GM12878 (cell line): ENCODE data around the gene CHST15. TPM values are rescaled to one million over a fixed set of nuclear protein-coding genes. Genes with fewer than 3 reads are reported as not detected.

Source experiments
- ATAC-seq: fragments of 200-7000 bp; cut with Tn5 transposase; 3 replicates; pipeline ENCODE4 v1.9.1; 2020; ENCODE audit warnings: mild to moderate bottlenecking, moderate library complexity
- BruUV-seq: library from RNA; stranded (reverse); fragments of 400-500 nt; replicated peaks from 2 replicates; lab custom pipeline; 2021; lab: Mats Ljungman, UMichigan
- CTCF ChIA-PET: fragments of 300-600 bp; sonication (Branson Sonifier 250); formaldehyde crosslinking; extraction: SDS; loops from one replicate; lab custom pipeline; 2021; ENCODE audit warnings: inconsistent platforms; lab: Yijun Ruan, JAX
- POLR2A ChIA-PET: fragments of 350-600 bp; formaldehyde crosslinking; extraction: SDS; loops from one replicate; lab custom pipeline; 2021; ENCODE audit warnings: inconsistent platforms; lab: Charles Lee
- RAD21 ChIA-PET: fragments of 300-600 bp; sonication (Branson Sonifier 250); formaldehyde crosslinking; loops from one replicate; lab custom pipeline; 2023; ENCODE audit warnings: antibody characterized with exemption; ENCODE audit not compliant: unreplicated experiment; lab: Charles Lee
- SMC1A ChIA-PET: fragments of 300-600 bp; sonication (Branson Sonifier 250); formaldehyde crosslinking; loops from one replicate; lab custom pipeline; 2023; ENCODE audit not compliant: unreplicated experiment, uncharacterized antibody; lab: Charles Lee
- DNase-seq: peaks from one replicate; pipeline ENCODE4 v3.0.0-alpha.2; 2011; ENCODE audit warnings: low read depth, low spot score
- FAIRE-seq: peaks from 3 replicates; lab custom pipeline; 2011; peaks lifted over from hg19 to GRCh38; lab: Jason Lieb, UNC
- H2AFZ ChIP-seq: 2 replicates; pipeline ENCODE4 v1.6.0; 2011; ENCODE audit warnings: low read depth, low read length, control low read depth; ENCODE audit not compliant: control insufficient read depth
- H3K27ac ChIP-seq: 2 replicates; pipeline ENCODE4 v1.5.1; 2011; ENCODE audit warnings: control low read depth; ENCODE audit not compliant: control insufficient read depth, insufficient read depth
- H3K27me3 ChIP-seq, 2 experiments: replicated peaks in 1 of 2; 2 replicates each; pipeline versions ENCODE4 v1.6.0 to v1.6.1; 2011; ENCODE audit warnings: low read length in 1 of 2; ENCODE audit not compliant: control insufficient read depth in 2 of 2, insufficient read depth in 2 of 2
- H3K36me3 ChIP-seq, 2 experiments: 2 replicates each; pipeline ENCODE4 v1.5.1; 2011; ENCODE audit warnings: low read length in 1 of 2; ENCODE audit not compliant: control insufficient read depth in 2 of 2, insufficient read depth in 2 of 2
- H3K4me1 ChIP-seq: 2 replicates; pipeline ENCODE4 v1.6.1; 2011; ENCODE audit warnings: mild to moderate bottlenecking, low read length, moderate library complexity, mixed read lengths; ENCODE audit not compliant: control insufficient read depth, insufficient read depth
- H3K4me2 ChIP-seq: 2 replicates; pipeline ENCODE4 v1.6.0; 2011; ENCODE audit warnings: control low read depth; ENCODE audit not compliant: control insufficient read depth, insufficient read depth
- H3K4me3 ChIP-seq: fragments of 200-600 bp; sonication (generic); 2 replicates; pipeline ENCODE4 v1.5.1; 2016
- H3K79me2 ChIP-seq: 2 replicates; pipeline ENCODE4 v1.6.0; 2011; ENCODE audit warnings: low read length; ENCODE audit not compliant: control insufficient read depth, insufficient read depth
- H3K9ac ChIP-seq: 2 replicates; pipeline ENCODE4 v1.8.0; 2011; ENCODE audit warnings: low read length, control low read depth, mixed read lengths; ENCODE audit not compliant: control insufficient read depth, insufficient read depth
- H3K9me3 ChIP-seq: replicated peaks from 3 replicates; pipeline ENCODE4 v1.5.1; 2011; ENCODE audit warnings: mild to moderate bottlenecking, low read length; ENCODE audit not compliant: control insufficient read depth, insufficient read depth
- H4K20me1 ChIP-seq: 2 replicates; pipeline ENCODE4 v1.6.0; 2011; ENCODE audit not compliant: control insufficient read depth, insufficient read depth
- CBX3 ChIP-seq: fragments of 200-600 bp; sonication (generic); IDR thresholded peaks from 2 replicates; pipeline ENCODE4 v1.6.1; 2016; ENCODE audit warnings: low read depth, borderline replicate concordance
- IRF4 ChIP-seq: IDR thresholded peaks from 2 replicates; pipeline ENCODE4 v1.6.1; 2011; ENCODE audit warnings: low read depth, low read length
- SMC3 ChIP-seq: IDR thresholded peaks from 2 replicates; pipeline ENCODE4 v1.6.1; 2011; ENCODE audit warnings: low read length, improper control_type of control experiment, borderline replicate concordance
- SPI1 ChIP-seq: IDR thresholded peaks from 2 replicates; pipeline ENCODE4 v1.6.1; 2011; ENCODE audit warnings: low read depth, mild to moderate bottlenecking, low read length, moderate library complexity, borderline replicate concordance; ENCODE audit not compliant: insufficient read depth
- WGBS: methylation state at CpG from one replicate; pipeline ENCODE4 v1.1.6; 2016; ENCODE audit warnings: low lambda C conversion rate; ENCODE audit not compliant: insufficient replicate concordance, insufficient coverage; ENCODE audit errors: missing lambda C conversion rate; 5-methylcytosine and 5-hydroxymethylcytosine counted together
- in situ Hi-C: fragments of 300-500 bp; cut with MboI; formaldehyde crosslinking; loops from 9 replicates; pipeline ENCODE4 v1.14.3; 2018; ENCODE audit warnings: mixed read lengths
- intact Hi-C: fragments of 100-400 bp; cut with micrococcal nuclease; formaldehyde crosslinking; loops from one replicate; pipeline ENCODE4 v1.14.2; 2022; ENCODE audit not compliant: unreplicated experiment
- polyA plus RNA-seq, 11 experiments: library from polyadenylated mRNA; depleted of rRNA in 4 of 11; unstranded in 6 of 11; stranded (reverse) in 5 of 11; fragments of >200 nt; fragmentation: Nextera tagmentation in 4 of 11; fragmentation: Illumina TruSeq in 1 of 11; extraction: Ambion mirVana in 4 of 11; extraction: Trizol in 1 of 11; gene quantifications; 1 replicate in 1 of 11; 2 replicates in 10 of 11; pipeline versions ENCODE4 v1.2.1 to v1.2.3, GENCODE V29; 2011 to 2016; ENCODE audit warnings: inconsistent platforms in 2 of 11, missing spikeins in 2 of 11, low read depth in 1 of 11
- total RNA-seq, 4 experiments: library from RNA; depleted of rRNA in 3 of 4; stranded (reverse); fragments of >200 nt in 3 of 4; fragmentation: Illumina TruSeq in 1 of 4; extraction: Trizol in 1 of 4; gene quantifications; 2 replicates each; pipeline versions ENCODE4 v1.2.1 to v1.2.3, GENCODE V29; 2013 to 2021
- TF ChIP-seq, protein P1 (sequence below): fragments of 450-650 bp; IDR thresholded peaks from 2 replicates; pipeline ENCODE4 v1.6.1; 2017; ENCODE audit warnings: low read depth, mild to moderate bottlenecking, moderate library complexity

CHST15 gene
- total and polyA plus RNA-seq, 10 of the 15 experiments (the other 5 are each of a cell fraction or from before 2014, with no cell fraction given) = 0.02 to 0.53 (median 0.05) TPM; not detected in 1

GRCh38 chr10:124095096-124095495 is 1.7 kb upstream of the CHST15 start:
- in situ Hi-C loops = no loop called here
- DNase-seq = no peak
- no peak overlapping the region for H3K27ac ChIP-seq
- ChIA-PET RAD21 (no interaction called here), CTCF (interaction anchor here (0.7 kb wide), 2 partner anchors 97 to 100 kb away, joined by 3 read pairs; no protein-coding TSS in a partner anchor), POLR2A (no interaction called here), SMC1A (no interaction called here)
- peaks cover 19 to 35% of the 10 kb centered on the region in 2 experiments for H3K27me3 ChIP-seq
- H3K4me3 ChIP-seq = no peak overlapping the region
- no TSS peak for BruUV-seq
- H3K4me2 ChIP-seq = no peak overlapping the region
- TF ChIP-seq, protein P1, sequence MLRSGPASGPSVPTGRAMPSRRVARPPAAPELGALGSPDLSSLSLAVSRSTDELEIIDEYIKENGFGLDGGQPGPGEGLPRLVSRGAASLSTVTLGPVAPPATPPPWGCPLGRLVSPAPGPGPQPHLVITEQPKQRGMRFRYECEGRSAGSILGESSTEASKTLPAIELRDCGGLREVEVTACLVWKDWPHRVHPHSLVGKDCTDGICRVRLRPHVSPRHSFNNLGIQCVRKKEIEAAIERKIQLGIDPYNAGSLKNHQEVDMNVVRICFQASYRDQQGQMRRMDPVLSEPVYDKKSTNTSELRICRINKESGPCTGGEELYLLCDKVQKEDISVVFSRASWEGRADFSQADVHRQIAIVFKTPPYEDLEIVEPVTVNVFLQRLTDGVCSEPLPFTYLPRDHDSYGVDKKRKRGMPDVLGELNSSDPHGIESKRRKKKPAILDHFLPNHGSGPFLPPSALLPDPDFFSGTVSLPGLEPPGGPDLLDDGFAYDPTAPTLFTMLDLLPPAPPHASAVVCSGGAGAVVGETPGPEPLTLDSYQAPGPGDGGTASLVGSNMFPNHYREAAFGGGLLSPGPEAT = no peak
- TF ChIP-seq CBX3 (no peak), SMC3 (no peak)
- peaks cover 6% of the 10 kb centered on the region; the same call in 1 of the 2 replicates for H3K4me1 ChIP-seq
- no peak overlapping the region for H2AFZ ChIP-seq
- no peaks in the 10 kb centered on the region for H3K79me2 ChIP-seq
- peaks cover 6% of the 10 kb centered on the region for H3K9me3 ChIP-seq
- no peaks in the 10 kb centered on the region for H3K36me3 ChIP-seq
- WGBS = 52% methylated on average over 6 of the region's 6 CpGs
- intact Hi-C loops = no loop called here
- ATAC-seq = no peak
- no peaks in the 10 kb centered on the region for H4K20me1 ChIP-seq
- no peak overlapping the region for H3K9ac ChIP-seq
- FAIRE-seq = no peak

GRCh38 chr10:124094419-124094785 is 1.0 kb upstream of the CHST15 start:
- ChIA-PET POLR2A (no interaction called here), CTCF (interaction anchor here (0.7 kb wide), 1 partner anchor 100 kb away, joined by 3 read pairs; no protein-coding TSS in a partner anchor)

More at GRCh38 chr10:124094419-124094785, 1.0 kb upstream of the CHST15 start:
- Histone ChIP-seq H3K9ac (no peak overlapping the region), H3K4me3 (no peak overlapping the region), H3K27ac (no peak overlapping the region), H4K20me1 (no peaks in the 10 kb centered on the region; the same call in 1 of the 2 replicates), H3K36me3 (no peaks in the 10 kb centered on the region), H3K4me1 (peaks cover 3% of the 10 kb centered on the region; the same call in 1 of the 2 replicates), H3K27me3 (peaks cover 19 to 35% of the 10 kb centered on the region in 2 experiments), H3K4me2 (no peak overlapping the region), H3K79me2 (no peaks in the 10 kb centered on the region), H3K9me3 (peaks cover 3% of the 10 kb centered on the region; the same call in 2 of the 3 replicates), H2AFZ (no peak overlapping the region)
- ChIA-PET RAD21 (no interaction called here), SMC1A (no interaction called here)
- intact Hi-C loops = no loop called here
- DNase-seq (no peak), FAIRE-seq (no peak), ATAC-seq (no peak)
- TF ChIP-seq SPI1 (0 out of 2 replicates have a peak, but pooled peaks have one; percentile 6), IRF4 (no peak)
- in situ Hi-C loops = no loop called here
- 27% methylated on average over 11 of the region's 11 CpGs for WGBS
- BruUV-seq = no TSS peak
